HG02973 (cell line): ENCODE data around the gene PROC.

Experiments used
- ATAC-seq: cut with Tn5 transposase; IDR thresholded peaks from one replicate; pipeline ENCODE4 v1.9.1; 2021; ENCODE audit warnings: moderate library complexity; ENCODE audit not compliant: unreplicated experiment

PROC gene

DNA sequence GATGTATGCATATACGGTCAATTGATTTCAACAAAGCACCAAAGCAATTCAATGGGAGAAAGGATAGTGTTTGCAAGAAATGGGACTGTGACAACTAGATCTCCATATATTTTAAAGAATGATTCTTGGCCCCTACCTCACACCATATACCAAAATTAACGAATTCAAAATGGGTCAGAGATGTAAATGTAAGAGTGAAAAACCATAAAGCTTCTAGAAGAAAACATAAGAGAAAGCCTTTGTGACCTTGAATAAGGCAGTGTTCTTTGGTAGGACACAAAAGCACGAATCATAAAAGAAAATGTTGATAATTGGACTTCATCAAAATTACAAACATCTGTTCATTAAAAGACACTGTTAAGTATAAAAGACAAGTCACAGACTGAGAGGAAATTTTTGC is 5.0 kb upstream of the PROC start:
- ATAC-seq, result no peak

DNA sequence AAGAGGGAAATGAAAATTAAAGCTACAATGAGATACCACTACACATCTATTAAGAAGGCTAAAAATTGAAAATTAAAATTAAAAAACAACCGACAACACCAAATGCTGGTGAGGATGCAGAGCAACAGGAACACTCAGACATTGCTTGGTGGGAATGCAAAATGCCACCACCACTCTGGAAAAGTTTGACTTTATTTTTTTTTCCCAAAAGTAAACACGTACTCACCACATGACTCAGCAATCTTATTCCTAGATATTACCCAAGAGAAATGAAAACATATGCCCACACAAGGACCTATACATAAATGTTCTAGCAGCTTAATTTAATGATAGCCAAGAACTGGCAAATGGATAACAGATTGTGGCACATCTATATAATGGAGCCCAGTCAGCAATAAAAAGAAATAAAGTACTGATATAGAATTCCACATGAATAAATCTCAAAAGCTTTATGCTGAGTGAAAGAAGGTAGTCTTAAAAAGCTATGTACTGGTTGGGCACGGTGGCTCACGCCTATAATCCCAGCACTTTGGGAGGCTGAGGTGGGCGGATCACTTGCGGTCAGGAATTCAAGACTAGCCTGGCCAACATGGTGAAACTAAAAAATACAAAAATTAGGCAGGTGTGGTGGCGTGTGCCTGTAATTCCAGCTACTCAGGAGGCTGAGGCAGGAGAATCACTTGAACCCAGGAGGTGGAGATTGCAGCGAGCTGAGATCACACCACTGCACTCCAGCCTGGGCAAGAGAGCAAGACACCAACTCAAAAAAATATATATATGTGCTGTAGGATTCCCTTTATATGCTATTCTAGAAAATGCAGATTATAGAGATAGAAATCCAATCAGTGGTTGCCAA is 4.2 kb upstream of the PROC start:
- no peak for ATAC-seq

DNA sequence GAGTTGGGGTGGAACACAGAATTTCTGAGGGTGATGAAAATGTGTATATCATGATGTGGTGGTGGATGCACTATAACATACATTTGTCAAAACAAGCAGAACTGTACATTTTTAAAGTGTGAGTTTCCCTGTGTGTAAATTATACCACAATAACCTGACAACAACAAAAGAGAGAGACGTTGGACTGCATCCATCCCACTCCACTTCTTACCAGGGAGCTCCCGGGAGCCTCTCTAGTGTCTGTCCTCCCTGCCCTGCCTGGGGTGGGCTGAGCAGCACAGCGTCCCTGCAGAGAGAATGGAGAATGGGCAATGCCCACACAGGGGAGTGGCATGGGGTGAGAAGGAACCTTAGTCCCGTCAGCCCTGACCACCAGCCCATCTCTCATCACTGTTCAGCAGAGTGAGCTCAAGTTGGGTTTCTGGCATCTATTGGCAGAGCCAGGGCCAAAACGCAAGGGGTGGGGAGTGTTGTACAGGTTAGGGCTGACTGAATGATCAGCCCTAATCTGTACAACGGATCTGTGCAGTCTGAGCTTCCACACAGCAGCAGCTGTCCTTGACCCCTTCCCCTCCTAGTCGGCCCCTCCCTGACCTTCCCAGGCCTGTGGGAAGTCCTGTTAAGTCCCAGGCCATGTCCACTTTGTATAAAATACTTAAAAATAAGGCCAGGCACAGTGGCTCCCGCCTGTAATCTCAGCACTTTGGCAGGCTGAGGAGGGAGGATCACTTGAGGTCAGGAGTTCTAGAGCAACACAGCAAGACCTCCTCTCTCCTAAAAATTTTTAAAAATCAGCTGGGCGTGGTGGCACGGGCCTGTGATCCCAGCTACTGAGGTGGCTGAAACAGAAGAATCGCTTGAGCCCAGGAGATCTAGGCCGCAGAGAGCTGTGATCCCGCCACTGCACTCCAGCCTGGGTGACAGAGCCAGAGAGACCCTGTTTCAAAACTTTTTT is 3.3 kb upstream of the PROC start:
- ATAC-seq, result no peak

DNA sequence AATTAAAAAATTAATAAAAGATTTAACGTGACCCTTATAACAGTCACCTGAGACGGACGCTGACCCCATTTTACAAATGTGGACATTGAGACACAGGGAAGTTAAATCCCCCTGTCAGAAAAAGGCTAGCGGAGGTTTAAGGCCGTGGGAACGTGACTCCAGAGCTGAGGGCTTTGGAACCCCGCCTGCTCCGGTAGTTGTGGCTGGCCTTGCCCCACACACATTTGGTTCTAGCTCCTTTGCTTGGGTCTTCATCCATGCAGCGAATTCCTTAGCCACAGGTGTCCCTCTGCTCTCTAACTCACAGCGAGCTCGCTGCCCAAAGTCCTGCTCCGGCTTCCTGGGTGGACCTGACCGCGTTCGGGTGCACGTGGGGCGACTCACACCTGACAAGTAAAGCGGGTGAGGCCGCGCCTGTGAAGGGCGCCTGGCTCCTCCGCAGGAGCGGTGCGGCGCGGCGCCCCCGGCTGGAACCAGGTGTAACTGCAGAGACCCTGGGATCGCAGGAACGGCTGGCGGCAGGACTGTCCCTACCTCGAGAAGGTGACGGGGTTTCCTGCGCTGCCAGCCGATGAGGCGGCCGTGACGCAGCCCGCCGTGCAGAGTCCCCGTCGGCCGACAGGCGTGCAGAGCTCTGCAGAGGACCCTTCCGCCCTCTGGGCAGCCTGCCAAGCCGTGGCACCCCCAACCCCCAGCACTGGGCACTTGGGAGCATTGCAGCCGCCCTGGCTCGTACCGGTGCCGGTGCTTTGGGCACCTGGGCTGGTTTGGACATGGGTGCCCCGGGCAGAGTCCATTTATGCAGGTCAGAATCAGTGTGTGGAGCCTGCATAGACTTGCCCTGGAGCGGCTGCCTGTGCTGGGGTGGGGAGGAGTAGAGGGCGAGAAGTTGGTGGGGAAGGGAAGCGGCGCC is 2.4 kb upstream of the PROC start:
- peak; percentile 73 for ATAC-seq

DNA sequence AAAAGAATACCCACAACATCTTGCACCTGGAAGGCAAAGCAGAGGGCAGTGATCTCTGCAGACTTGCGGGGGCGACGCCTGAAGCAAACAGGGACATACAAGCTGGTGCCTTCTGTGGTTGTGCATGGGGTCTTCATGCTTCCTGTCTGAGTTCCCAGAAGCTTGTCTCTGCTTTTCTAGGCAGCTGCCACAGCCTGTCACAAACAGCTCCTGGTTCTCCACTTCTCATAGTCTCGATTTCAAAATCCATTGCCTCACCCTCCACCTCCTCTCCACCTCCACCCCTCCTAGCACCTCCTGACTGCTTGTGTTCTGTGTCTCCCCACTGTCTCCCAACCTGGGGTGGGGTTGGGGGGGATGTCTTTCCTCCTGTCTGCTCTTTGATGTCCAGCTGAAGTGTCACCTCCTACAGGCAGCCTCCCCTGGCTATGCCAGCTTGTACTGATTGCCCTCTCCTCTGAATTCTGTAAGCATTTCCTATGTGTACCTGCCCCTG is 1.7 kb upstream of the PROC start:
- no peak for ATAC-seq

DNA sequence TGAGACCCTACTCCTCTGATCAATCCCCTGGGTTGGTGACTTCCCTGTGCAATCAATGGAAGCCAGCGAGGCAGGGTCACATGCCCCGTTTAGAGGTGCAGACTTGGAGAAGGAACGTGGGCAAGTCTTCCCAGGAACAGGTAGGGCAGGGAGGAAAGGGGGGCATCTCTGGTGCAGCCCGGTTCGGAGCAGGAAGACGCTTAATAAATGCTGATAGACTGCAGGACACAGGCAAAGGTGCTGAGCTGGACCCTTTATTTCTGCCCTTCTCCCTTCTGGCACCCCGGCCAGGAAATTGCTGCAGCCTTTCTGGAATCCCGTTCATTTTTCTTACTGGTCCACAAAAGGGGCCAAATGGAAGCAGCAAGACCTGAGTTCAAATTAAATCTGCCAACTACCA is 821 bp upstream of the PROC start:
- no peak for ATAC-seq

DNA sequence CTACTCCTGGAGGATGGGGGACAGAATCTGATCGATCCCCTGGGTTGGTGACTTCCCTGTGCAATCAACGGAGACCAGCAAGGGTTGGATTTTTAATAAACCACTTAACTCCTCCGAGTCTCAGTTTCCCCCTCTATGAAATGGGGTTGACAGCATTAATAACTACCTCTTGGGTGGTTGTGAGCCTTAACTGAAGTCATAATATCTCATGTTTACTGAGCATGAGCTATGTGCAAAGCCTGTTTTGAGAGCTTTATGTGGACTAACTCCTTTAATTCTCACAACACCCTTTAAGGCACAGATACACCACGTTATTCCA is 844 bp downstream of the PROC start:
- ATAC-seq, result no peak

DNA sequence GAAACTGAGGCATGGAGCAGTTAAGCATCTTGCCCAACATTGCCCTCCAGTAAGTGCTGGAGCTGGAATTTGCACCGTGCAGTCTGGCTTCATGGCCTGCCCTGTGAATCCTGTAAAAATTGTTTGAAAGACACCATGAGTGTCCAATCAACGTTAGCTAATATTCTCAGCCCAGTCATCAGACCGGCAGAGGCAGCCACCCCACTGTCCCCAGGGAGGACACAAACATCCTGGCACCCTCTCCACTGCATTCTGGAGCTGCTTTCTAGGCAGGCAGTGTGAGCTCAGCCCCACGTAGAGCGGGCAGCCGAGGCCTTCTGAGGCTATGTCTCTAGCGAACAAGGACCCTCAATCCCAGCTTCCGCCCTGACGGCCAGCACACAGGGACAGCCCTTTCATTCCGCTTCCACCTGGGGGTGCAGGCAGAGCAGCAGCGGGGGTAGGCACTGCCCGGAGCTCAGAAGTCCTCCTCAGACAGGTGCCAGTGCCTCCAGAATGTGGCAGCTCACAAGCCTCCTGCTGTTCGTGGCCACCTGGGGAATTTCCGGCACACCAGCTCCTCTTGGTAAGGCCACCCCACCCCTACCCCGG is 1.3 kb downstream of the PROC start:
- no peak for ATAC-seq

DNA sequence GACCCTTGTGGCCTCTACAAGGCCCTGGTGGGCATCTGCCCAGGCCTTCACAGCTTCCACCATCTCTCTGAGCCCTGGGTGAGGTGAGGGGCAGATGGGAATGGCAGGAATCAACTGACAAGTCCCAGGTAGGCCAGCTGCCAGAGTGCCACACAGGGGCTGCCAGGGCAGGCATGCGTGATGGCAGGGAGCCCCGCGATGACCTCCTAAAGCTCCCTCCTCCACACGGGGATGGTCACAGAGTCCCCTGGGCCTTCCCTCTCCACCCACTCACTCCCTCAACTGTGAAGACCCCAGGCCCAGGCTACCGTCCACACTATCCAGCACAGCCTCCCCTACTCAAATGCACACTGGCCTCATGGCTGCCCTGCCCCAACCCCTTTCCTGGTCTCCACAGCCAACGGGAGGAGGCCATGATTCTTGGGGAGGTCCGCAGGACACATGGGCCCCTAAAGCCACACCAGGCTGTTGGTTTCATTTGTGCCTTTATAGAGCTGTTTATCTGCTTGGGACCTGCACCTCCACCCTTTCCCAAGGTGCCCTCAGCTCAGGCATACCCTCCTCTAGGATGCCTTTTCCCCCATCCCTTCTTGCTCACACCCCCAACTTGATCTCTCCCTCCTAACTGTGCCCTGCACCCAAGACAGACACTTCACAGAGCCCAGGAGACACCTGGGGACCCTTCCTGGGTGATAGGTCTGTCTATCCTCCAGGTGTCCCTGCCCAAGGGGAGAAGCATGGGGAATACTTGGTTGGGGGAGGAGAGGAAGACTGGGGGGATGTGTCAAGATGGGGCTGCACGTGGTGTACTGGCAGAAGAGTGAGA is 2.0 kb downstream of the PROC start:
- ATAC-seq, result no peak

DNA sequence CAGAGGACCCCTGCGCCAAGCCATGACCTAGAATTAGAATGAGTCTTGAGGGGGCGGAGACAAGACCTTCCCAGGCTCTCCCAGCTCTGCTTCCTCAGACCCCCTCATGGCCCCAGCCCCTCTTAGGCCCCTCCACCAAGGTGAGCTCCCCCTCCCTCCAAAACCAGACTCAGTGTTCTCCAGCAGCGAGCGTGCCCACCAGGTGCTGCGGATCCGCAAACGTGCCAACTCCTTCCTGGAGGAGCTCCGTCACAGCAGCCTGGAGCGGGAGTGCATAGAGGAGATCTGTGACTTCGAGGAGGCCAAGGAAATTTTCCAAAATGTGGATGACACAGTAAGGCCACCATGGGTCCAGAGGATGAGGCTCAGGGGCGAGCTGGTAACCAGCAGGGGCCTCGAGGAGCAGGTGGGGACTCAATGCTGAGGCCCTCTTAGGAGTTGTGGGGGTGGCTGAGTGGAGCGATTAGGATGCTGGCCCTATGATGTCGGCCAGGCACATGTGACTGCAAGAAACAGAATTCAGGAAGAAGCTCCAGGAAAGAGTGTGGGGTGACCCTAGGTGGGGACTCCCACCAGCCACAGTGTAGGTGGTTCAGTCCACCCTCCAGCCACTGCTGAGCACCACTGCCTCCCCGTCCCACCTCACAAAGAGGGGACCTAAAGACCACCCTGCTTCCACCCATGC is 3.0 kb downstream of the PROC start:
- no peak for ATAC-seq

DNA sequence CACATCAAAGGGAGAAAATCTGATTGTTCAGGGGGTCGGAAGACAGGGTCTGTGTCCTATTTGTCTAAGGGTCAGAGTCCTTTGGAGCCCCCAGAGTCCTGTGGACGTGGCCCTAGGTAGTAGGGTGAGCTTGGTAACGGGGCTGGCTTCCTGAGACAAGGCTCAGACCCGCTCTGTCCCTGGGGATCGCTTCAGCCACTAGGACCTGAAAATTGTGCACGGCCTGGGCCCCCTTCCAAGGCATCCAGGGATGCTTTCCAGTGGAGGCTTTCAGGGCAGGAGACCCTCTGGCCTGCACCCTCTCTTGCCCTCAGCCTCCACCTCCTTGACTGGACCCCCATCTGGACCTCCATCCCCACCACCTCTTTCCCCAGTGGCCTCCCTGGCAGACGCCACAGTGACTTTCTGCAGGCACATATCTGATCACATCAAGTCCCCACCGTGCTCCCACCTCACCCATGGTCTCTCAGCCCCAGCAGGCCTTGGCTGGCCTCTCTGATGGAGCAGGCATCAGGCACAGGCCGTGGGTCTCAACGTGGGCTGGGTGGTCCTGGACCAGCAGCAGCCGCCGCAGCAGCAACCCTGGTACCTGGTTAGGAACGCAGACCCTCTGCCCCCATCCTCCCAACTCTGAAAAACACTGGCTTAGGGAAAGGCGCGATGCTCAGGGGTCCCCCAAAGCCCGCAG is 3.8 kb downstream of the PROC start:
- ATAC-seq, result no peak

DNA sequence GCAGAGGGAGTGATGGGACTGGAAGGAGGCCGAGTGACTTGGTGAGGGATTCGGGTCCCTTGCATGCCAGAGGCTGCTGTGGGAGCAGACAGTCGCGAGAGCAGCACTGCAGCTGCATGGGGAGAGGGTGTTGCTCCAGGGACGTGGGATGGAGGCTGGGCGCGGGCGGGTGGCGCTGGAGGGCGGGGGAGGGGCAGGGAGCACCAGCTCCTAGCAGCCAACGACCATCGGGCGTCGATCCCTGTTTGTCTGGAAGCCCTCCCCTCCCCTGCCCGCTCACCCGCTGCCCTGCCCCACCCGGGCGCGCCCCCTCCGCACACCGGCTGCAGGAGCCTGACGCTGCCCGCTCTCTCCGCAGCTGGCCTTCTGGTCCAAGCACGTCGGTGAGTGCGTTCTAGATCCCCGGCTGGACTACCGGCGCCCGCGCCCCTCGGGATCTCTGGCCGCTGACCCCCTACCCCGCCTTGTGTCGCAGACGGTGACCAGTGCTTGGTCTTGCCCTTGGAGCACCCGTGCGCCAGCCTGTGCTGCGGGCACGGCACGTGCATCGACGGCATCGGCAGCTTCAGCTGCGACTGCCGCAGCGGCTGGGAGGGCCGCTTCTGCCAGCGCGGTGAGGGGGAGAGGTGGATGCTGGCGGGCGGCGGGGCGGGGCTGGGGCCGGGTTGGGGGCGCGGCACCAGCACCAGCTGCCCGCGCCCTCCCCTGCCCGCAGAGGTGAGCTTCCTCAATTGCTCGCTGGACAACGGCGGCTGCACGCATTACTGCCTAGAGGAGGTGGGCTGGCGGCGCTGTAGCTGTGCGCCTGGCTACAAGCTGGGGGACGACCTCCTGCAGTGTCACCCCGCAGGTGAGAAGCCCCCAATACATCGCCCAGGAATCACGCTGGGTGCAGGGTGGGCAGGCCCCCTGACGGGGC is 4.6 kb downstream of the PROC start:
- ATAC-seq, result no peak

DNA sequence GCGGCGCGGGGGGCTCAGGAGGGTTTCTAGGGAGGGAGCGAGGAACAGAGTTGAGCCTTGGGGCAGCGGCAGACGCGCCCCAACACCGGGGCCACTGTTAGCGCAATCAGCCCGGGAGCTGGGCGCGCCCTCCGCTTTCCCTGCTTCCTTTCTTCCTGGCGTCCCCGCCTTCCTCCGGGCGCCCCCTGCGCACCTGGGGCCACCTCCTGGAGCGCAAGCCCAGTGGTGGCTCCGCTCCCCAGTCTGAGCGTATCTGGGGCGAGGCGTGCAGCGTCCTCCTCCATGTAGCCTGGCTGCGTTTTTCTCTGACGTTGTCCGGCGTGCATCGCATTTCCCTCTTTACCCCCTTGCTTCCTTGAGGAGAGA is 5.2 kb downstream of the PROC start:
- ATAC-seq, result no peak

DNA sequence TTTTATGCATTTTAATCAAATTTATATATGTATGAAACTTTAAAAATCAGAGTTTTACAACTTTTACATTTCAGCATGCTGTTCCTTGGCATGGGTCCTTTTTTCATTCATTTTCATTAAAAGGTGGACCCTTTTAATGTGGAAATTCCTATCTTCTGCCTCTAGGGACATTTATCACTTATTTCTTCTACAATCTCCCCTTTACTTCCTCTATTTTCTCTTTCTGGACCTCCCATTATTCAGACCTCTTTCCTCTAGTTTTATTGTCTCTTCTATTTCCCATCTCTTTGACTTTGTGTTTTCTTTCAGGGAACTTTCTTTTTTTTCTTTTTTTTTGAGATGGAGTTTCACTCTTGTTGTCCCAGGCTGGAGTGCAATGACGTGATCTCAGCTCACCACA is 5.7 kb downstream of the PROC start:
- ATAC-seq, result no peak

DNA sequence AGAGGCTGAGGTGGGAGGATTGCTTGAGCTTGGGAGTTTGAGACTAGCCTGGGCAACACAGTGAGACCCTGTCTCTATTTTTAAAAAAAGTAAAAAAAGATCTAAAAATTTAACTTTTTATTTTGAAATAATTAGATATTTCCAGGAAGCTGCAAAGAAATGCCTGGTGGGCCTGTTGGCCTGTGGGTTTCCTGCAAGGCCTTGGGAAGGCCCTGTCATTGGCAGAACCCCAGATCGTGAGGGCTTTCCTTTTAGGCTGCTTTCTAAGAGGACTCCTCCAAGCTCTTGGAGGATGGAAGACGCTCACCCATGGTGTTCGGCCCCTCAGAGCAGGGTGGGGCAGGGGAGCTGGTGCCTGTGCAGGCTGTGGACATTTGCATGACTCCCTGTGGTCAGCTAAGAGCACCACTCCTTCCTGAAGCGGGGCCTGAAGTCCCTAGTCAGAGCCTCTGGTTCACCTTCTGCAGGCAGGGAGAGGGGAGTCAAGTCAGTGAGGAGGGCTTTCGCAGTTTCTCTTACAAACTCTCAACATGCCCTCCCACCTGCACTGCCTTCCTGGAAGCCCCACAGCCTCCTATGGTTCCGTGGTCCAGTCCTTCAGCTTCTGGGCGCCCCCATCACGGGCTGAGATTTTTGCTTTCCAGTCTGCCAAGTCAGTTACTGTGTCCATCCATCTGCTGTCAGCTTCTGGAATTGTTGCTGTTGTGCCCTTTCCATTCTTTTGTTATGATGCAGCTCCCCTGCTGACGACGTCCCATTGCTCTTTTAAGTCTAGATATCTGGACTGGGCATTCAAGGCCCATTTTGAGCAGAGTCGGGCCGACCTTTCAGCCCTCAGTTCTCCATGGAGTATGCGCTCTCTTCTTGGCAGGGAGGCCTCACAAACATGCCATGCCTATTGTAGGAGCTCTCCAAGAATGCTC is 6.6 kb downstream of the PROC start:
- ATAC-seq, result no peak
